ENCODE results near the gene CUL3.
"Not testable (repeated sequence)": the region's sequence is repeated elsewhere in the genome, so short reads cannot be mapped to it uniquely, and the experiment has no call there.

Gene CUL3

GRCh38 chr2:224543939-224544338 lies 41.2 kb downstream of the CUL3 start:
- no peak for DNase-seq (ENCODE audit: low read depth in 2 of 2)

DNA sequence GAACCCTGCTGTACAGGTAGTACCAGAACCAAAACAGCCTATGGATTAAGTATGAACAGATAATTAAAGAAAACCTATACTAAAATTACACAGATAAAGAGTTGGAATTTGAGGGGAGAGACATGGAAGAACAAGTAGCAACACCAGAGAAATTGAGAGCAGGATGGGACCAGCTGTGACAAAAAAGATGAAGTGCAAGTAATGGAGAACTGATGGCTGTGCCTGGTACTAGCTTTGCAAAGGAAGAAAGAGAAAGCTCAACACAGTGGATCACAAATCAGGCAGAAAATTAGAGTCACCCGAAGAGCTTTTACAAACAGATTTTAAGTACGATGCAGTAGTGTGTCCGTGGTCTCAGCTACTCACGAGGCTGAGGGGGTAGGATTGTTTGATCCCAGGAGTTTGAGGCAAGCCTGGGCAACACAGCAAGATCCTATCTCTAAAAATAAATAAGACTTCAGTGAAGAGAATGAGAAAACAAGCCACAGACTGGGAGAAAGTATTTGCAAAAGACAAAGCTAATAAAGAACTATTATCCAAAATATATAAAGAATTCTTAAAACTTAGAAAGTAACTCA lies 46.5 kb downstream of the CUL3 start:
- DNase-seq (ENCODE audit: low read depth in 2 of 2): no peak

DNA sequence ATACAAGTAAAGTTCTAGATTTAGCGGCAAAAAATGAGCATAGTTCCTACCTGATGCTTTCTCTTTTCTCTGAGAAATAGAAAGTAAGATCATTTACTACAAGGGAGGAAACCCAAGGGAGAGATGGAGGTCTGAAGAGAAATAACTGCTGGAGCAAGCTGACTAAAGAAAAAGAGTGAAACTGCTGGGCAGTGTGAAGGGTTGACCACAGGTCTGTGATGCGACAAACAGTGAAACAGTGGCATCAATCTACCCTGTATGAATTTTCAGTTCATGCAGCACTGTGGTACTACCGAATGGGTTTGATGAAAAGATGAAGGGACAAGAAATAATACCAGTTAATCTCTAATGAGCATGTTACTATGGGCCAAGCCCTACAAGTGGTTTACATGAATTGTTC lies 52.2 kb downstream of the CUL3 start:
- no peak for DNase-seq (ENCODE audit: low read depth in 2 of 2)

GRCh38 chr2:224532441-224532840 lies 52.7 kb downstream of the CUL3 start:
- no peak for DNase-seq (ENCODE audit: low read depth in 2 of 2)

DNA sequence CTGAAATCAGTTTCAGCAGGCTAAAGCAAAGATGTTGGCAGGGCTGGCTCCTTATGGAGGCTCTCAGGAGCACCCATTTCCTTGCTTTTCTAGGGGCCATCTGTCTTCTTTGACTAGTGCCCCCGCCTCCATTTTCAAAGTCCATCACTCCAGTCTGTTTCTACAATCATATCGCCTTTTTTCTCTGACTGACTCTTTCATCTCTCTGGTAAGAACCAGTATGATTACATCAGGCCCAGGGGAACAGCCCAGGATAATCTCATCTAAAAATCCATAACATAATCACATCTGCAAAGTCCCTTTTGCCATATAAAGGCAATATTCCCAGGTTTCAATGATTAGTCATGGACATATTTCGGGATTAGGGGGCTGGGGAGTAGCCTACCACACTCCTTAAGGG lies 57.0 kb downstream of the CUL3 start:
- DNase-seq (ENCODE audit: low read depth in 2 of 2): no peak

- no peak for DNase-seq (ENCODE audit: low read depth in 2 of 2)
Observed at GRCh38 chr2:224525774-224526173, 59.4 kb downstream of the CUL3 start.

DNA sequence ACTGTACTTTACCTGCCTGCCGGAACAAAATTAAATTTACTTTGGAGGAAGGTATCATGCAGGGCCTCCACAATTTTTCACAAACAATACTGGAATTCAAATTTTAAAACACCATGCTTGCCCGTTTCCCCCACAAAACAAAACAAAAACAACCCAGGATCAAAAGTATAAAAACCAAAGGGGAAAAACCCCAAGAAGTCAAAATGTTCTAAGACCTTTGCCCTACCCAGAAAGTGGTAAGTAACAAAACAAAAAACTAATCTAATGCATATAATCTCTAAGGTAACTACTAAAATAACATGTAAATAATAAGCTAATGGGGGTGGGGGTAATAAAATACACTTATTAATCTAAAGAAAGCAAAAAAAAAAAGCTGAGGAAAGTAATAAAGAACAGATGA lies 60.5 kb downstream of the CUL3 start:
- DNase-seq (ENCODE audit: low read depth in 2 of 2): no peak

DNA sequence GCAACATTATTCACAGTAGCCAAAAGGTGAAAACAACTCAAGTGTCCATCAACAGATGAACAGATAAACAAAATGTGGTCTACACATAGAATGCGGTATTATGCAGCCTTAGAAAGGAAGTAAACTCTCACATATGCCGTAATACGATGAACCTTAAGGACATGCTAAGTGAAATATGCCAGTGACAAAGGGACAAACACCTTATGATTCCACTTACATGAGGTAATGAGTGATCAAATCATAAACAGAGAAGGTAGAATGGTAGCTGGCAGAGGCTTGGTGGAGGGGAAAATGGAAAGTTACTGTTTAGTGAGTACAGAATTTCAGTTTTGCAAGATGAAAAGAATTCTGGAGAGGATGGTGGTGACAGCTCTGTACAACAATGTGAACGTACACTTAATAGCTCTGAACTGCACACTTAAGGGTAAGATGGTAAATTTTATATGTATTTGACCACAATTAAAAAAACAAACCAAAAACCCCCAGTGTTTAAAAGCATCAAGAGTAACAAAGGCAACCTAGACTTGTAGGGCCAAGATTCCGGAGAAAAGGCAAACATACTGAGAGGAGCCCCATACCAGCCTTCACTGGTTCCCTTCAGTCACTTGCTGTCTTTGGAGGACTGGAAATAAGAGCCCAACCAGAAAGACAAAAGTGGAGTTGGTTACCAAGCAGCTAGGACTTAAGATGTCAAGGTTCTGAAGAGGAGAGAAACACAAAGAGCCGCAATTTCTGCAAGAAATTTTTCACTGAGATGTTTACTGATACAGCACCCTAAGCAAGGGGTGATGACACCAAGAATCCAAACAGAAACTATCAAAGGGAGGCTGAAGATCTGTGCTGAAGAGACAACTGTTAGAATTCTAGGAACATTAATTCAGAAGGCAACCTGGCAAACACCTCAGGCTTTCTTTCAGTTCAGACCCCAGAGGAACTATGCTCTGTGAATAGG lies 61.3 kb downstream of the CUL3 start:
- no peak for DNase-seq (ENCODE audit: low read depth in 2 of 2)

GRCh38 chr2:224522483-224522882 lies 62.7 kb downstream of the CUL3 start:
- DNase-seq (ENCODE audit: low read depth in 2 of 2): not testable (repeated sequence)

DNA sequence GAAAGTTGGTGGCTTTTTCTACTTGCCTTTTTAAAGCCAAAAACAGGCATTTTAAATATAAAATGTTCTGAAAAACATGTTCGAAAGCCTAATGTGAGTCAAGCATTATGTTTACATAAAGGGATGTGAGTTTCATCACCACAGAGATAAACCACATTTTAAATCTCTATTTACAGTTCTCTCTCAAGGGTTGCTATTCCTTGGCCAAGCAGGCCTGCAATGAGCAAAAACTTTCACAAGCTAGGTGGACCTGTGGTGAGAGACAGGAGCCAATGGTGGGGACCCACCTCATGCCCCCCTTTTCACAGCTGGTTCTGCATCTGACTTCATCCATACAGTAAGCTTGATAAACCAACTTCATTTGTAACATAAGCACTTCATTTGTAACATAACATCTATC lies 65.1 kb downstream of the CUL3 start:
- DNase-seq (ENCODE audit: low read depth in 2 of 2): no peak

DNA sequence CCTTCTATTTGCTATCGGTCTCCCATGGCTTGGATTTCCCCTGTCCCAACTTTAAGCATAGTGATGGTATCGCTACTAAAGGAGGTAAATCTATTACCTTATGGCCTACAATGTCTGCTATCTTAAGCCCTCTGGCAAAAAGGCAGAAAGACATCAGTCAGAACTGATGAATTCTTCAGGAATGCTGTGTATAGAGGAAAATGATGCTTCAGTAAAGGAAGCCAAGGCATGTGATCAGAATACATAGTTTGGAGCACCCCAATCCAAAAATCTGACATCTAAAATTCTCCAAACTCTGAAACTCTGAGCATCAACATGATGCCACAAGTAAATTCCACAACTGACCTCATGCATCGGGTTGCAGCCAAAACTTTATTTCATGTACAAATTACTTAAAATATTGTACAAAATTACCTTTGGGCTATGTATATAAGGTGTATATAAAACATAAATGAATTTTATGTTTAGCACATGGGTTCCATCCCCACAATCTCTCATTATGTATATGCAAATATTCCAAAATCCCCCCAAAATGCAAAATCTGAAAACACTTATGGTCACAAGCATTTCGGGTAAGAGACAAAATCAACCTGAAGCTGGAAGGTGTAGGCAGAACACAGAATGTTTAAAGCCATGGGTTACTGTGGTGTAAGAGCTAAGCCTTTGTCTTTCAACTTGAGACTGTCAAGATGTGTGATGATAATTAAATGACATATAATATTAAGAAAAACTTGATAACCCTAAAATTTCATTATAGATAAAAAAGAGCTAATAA lies 66.2 kb downstream of the CUL3 start:
- DNase-seq (ENCODE audit: low read depth in 2 of 2): no peak

DNA sequence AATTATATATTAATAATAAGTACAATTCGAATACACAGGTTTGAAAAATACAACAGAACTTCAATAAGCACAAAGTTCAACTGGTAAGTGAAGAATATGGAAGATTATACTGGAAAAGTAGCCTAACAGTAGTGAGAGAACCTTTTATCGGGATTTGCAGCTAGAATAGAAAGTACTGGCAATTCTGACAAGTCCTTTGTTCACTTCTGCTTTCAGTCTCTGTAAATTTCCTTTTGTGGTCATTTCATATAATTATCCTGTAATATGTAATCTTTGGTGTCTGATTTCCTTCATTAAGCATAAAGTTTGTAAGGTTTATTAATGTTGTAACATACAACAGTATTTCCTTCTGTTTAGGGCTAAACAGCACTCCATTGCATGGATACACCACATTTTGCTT lies 67.2 kb downstream of the CUL3 start:
- no peak for DNase-seq (ENCODE audit: low read depth in 2 of 2)

GRCh38 chr2:224516393-224516792 lies 68.8 kb downstream of the CUL3 start:
- not testable (repeated sequence) for DNase-seq (ENCODE audit: low read depth in 2 of 2)

DNA sequence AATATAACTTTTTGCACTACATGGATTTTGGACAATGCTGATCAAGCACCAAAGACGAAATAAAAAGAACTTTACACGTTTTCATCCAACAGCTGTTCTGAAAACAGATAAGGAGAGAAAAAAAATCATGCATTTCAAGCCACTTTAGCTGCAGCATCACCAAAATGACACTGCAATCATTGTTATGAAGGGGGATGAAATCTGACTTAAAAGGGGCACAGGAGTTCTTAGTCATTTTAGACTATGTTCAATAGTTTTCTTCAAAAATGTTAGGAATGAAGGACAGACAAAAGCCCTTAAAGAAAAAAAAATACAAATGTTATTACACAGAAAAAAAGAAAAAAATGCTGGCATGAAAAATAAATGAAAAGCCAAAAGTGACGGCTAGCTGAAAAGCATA lies 71.2 kb downstream of the CUL3 start:
- DNase-seq (ENCODE audit: low read depth in 2 of 2): no peak

- DNase-seq (ENCODE audit: low read depth in 2 of 2): no peak
Observed at GRCh38 chr2:224507789-224508188, 77.4 kb downstream of the CUL3 start.

GRCh38 chr2:224506494-224506893 lies 78.7 kb downstream of the CUL3 start:
- DNase-seq (ENCODE audit: low read depth in 2 of 2): no peak

GRCh38 chr2:224498991-224499390 lies 86.2 kb downstream of the CUL3 start:
- no peak for DNase-seq (ENCODE audit: low read depth in 2 of 2)

- no peak for DNase-seq (ENCODE audit: low read depth in 2 of 2)
Observed at GRCh38 chr2:224492531-224492930, 92.6 kb downstream of the CUL3 start.

- not testable (repeated sequence) for DNase-seq (ENCODE audit: low read depth in 2 of 2)
Observed at GRCh38 chr2:224487940-224488339, 97.2 kb downstream of the CUL3 start.

DNA sequence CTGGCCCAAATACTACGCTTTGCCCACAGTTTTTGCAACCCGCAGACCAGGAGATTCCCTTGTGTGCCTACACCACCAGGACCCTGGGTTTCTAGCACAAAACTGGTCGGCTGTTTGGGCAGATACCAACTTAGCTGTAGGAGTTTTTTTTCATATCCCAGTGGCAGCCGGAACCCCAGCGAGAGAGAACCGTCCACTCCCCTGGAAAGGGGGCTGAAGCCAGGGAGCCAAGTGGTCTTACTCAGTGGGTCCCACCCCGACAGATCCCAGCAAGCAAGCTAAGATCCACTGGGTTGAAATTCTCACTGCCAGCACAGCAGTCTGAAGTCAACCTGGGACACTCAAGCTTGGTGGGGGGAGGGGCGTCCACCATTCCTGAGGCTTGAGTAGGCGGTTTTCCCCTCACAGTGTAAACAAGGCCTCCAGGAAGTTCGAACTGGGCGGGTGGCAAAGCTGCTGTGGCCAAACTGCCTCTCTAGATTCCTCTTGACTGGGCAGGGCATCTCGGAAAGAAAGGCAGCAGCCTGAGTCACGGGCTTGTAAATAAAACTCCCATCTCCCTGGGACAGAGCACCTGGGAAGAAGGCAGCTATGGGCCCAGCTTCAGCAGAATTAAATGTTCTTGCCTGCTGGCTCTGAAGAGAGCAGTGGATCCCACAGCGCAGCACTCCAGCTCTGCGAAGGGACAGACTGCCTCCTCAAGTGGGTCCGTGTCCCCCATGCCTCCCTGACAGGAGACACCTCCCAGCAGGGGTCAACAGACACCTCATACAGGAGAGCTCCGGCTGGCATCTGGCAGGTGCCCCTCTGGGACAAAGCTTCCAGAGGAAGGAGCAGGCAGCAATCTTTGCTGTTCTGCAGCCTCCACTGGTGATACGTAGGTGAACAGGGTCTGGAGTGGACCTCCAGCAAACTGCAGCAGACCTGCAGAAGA lies 99.8 kb downstream of the CUL3 start:
- DNase-seq (ENCODE audit: low read depth in 2 of 2): not testable (repeated sequence)

GRCh38 chr2:224479826-224480225 lies 105.3 kb downstream of the CUL3 start:
- no peak for DNase-seq (ENCODE audit: low read depth in 2 of 2)

All from stimulated activated CD8-positive, alpha-beta memory T cell treated with anti-CD3 and anti-CD28 coated beads, Interleukin-7, amount 100 ng/mL, for 4 hours (primary cell).